GM21825 (cell line): Measurements from ENCODE around the gene RNF223.
"Not testable (repeated sequence)": the region's sequence is repeated elsewhere in the genome, so short reads cannot be mapped to it uniquely, and the experiment has no call there.

Experiments used
- ATAC-seq: cut with Tn5 transposase; IDR thresholded peaks from one replicate; pipeline ENCODE4 v1.9.1; 2021; ENCODE audit warnings: mild to moderate bottlenecking, moderate library complexity; ENCODE audit not compliant: unreplicated experiment

Gene RNF223

GRCh38 chr1:1061682-1062345 lies 12.3 kb downstream of the RNF223 start:
- ATAC-seq, result no peak

GRCh38 chr1:1060281-1061000 lies 13.7 kb downstream of the RNF223 start:
- no peak for ATAC-seq

GRCh38 chr1:1059494-1060280 lies 14.4 kb downstream of the RNF223 start:
- ATAC-seq, result peak; percentile 57

- peak; percentile 28 for ATAC-seq
Measured at GRCh38 chr1:1058921-1059493, 15.1 kb downstream of the RNF223 start.

GRCh38 chr1:1058088-1058905 lies 15.8 kb downstream of the RNF223 start:
- ATAC-seq, result no peak

- not testable (repeated sequence) for ATAC-seq
Measured at GRCh38 chr1:1057769-1058087, 16.4 kb downstream of the RNF223 start.

- ATAC-seq, result no peak
Measured at GRCh38 chr1:1055841-1056736, 18.0 kb downstream of the RNF223 start.

- ATAC-seq, result no peak
Measured at GRCh38 chr1:1054971-1055370, 19.1 kb downstream of the RNF223 start.

- ATAC-seq, result no peak
Measured at GRCh38 chr1:1054099-1054700, 19.9 kb downstream of the RNF223 start.

GRCh38 chr1:1053682-1054081 lies 20.4 kb downstream of the RNF223 start:
- ATAC-seq, result no peak

GRCh38 chr1:1053022-1053421 lies 21.1 kb downstream of the RNF223 start:
- no peak for ATAC-seq

- ATAC-seq, result no peak
Measured at GRCh38 chr1:1052003-1052840, 21.9 kb downstream of the RNF223 start.

- no peak for ATAC-seq
Measured at GRCh38 chr1:1051127-1051810, 22.8 kb downstream of the RNF223 start.

GRCh38 chr1:1050577-1051052 lies 23.5 kb downstream of the RNF223 start:
- no peak for ATAC-seq

GRCh38 chr1:1049318-1050165 lies 24.6 kb downstream of the RNF223 start:
- ATAC-seq, result no peak

GRCh38 chr1:1048765-1049164 lies 25.3 kb downstream of the RNF223 start:
- no peak for ATAC-seq

- no peak for ATAC-seq
Measured at GRCh38 chr1:1047963-1048362, 26.1 kb downstream of the RNF223 start.
